Activated naive CD8-positive, alpha-beta T cell treated with anti-CD3 and anti-CD28 coated beads for 36 hours (primary cell): ENCODE data around the gene PRR30. TPM values are rescaled to one million over a fixed set of nuclear protein-coding genes. Genes with fewer than 3 reads are reported as not detected.
"Not testable (repeated sequence)": the region's sequence is repeated elsewhere in the genome, so short reads cannot be mapped to it uniquely, and the experiment has no call there.

Source experiments
- DNase-seq: peaks from one replicate; pipeline ENCODE4 v3.0.0; 2021
- H3K27ac Mint-ChIP-seq: one replicate; pipeline ENCODE4 v1.8.0; 2022; ENCODE audit warnings: mild to moderate bottlenecking, moderate library complexity, mixed read lengths
- H3K27me3 Mint-ChIP-seq: one replicate; pipeline ENCODE4 v1.8.0; 2022; ENCODE audit warnings: mild to moderate bottlenecking, mixed read lengths
- H3K36me3 Mint-ChIP-seq: one replicate; pipeline ENCODE4 v1.8.0; 2021; ENCODE audit warnings: mild to moderate bottlenecking, mixed read lengths
- H3K4me1 Mint-ChIP-seq: one replicate; pipeline ENCODE4 v1.8.0; 2021; ENCODE audit warnings: mixed read lengths
- H3K4me3 Mint-ChIP-seq: one replicate; pipeline ENCODE4 v1.8.0; 2022; ENCODE audit warnings: mild to moderate bottlenecking, moderate library complexity, mixed read lengths
- H3K9me3 Mint-ChIP-seq: one replicate; pipeline ENCODE4 v1.8.0; 2022; ENCODE audit warnings: mixed read lengths
- total RNA-seq, 2 experiments: library from RNA; stranded (reverse); gene quantifications; one replicate each; pipeline ENCODE4 v1.2.3, GENCODE V29; 2021

PRR30 gene
- total RNA-seq, 2 experiments from 2014 or later = not detected

- Mint-ChIP-seq H3K4me3 (no peak overlapping the region), H3K27ac (no peak overlapping the region), H3K36me3 (no peaks in the 10 kb centered on the region), H3K9me3 (no peaks in the 10 kb centered on the region), H3K4me1 (peaks cover 9% of the 10 kb centered on the region), H3K27me3 (no peaks in the 10 kb centered on the region)
- no peak for DNase-seq
Measured at GRCh38 chr2:27126252-27126710, 12.9 kb downstream of the PRR30 start.

DNA sequence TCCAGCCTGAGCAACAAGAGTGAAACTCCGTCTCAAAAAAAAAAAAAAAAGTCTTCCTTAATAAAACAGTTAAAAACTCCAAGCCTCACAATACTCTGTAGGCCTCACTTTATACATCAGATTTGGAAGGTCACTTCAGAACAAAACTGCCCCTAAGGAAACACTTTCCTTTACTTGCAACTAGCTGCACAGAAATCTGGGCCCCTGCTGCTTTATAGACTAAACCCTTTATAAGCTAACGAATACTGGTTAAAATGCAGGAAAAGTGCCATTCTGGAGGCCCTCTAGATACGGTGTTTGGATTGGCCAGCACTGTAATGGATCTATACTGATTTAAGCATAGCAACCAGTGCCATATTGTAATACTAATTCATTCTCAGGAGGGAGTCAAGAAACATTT lies 14.1 kb downstream of the PRR30 start:
- Mint-ChIP-seq H3K9me3 (no peaks in the 10 kb centered on the region), H3K36me3 (no peaks in the 10 kb centered on the region), H3K27me3 (peaks cover 7% of the 10 kb centered on the region), H3K4me3 (no peak overlapping the region), H3K4me1 (peaks cover 9% of the 10 kb centered on the region), H3K27ac (no peak overlapping the region)
- no peak for DNase-seq

GRCh38 chr2:27123302-27124150 lies 15.7 kb downstream of the PRR30 start, which contains the start of gene ABHD1:
Gene ABHD1, plus strand, starts transcription at chr2:27123815. Its CDS starts 134 bp downstream, at chr2:27123949.
- H3K4me1 Mint-ChIP-seq = peaks cover 14% of the 10 kb centered on the region
- DNase-seq = peak; percentile 66
- H3K27me3 Mint-ChIP-seq = peaks cover 19% of the 10 kb centered on the region
- no peak within 1 kb of the TSS for H3K27ac Mint-ChIP-seq
- peak within 1 kb of the TSS; percentile 82 for H3K4me3 Mint-ChIP-seq
- no peaks in the 10 kb centered on the region for H3K36me3 Mint-ChIP-seq
- no peaks in the 10 kb centered on the region for H3K9me3 Mint-ChIP-seq

DNA sequence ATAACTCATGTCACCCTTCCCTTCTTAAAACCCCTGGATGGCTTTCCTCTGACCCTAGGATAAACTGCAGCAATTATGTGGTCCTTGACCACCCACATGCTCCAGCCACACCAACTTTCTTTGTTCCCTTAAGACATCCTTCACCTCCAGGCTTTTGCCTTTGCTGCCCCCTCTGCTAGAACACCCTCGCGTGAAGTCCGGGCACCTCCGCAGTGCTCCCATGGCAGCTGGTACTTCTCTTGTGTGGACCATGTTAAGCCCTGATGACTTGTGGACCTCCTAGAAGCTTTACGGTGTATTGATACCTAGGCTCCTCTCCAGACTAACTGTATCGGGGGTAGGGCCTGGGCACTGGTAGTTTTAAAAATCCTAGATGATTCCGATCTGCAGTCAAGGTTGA lies 16.4 kb downstream of the PRR30 start:
- Mint-ChIP-seq H3K27me3 (peaks cover 25% of the 10 kb centered on the region), H3K27ac (no peak overlapping the region), H3K36me3 (peaks cover 5% of the 10 kb centered on the region), H3K9me3 (no peaks in the 10 kb centered on the region), H3K4me1 (peaks cover 18% of the 10 kb centered on the region), H3K4me3 (peak overlapping the region; percentile 82)
- DNase-seq = no peak

- Mint-ChIP-seq H3K27me3 (peaks cover 26% of the 10 kb centered on the region), H3K4me1 (peaks cover 18% of the 10 kb centered on the region), H3K27ac (no peak overlapping the region), H3K4me3 (no peak overlapping the region), H3K36me3 (peaks cover 6% of the 10 kb centered on the region), H3K9me3 (no peaks in the 10 kb centered on the region)
- no peak for DNase-seq
Measured at GRCh38 chr2:27121906-27122305, 17.3 kb downstream of the PRR30 start.

- peaks cover 18% of the 10 kb centered on the region for H3K4me1 Mint-ChIP-seq
- H3K36me3 Mint-ChIP-seq, H3K9me3 Mint-ChIP-seq, DNase-seq: not testable (repeated sequence)
- H3K27me3 Mint-ChIP-seq = peaks cover 26% of the 10 kb centered on the region
- peak overlapping the region; percentile 34 for H3K27ac Mint-ChIP-seq
- H3K4me3 Mint-ChIP-seq = peak overlapping the region; percentile 78
Measured at GRCh38 chr2:27119330-27119670, 19.9 kb downstream of the PRR30 start.

DNA sequence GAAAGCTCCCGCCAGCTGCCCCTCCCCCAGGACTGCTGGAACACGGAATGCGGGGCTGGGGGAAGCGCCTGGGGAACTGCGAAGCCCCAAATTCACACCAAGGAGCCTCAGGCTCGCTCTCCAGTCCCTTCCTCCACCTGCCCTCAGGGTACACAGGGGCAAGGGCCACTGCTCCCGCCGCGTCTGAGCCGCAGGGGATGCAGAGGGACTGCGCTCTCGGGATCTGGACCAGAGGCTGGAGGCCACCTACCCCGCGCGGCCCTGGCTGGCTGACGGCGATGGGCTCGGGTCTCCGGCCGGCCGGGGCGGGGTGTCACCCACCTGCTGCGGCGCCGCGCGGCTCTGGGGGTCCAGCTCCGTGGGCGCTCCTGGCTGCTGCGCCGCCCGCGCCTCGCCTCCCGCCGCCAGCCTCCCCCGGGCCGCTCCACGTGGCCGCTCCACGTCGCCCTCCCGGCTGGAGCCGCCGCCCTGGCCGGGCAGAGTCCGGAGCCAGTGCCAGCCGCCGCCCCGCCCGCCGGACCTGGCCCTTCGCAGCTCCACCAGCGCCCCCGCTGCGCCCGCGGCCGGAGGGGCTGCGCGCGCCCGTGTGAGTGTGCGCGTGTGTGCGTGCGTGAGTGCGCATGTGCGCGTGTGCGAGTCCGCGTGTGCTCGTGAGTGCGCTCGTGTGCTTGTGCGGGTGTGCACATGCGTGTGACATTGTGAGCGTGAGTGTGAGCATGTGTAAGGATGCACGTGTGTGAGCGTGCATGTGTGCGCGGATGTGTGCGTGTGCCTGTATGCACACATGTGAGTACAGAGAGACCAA lies 20.5 kb downstream of the PRR30 start, which contains the start of gene CGREF1:
Gene CGREF1, minus strand, starts transcription at position 604 of the 805 bp plus-strand sequence. CDS start 14,762 bp downstream, outside the sequence.
- Mint-ChIP-seq H3K4me1 (peaks cover 14% of the 10 kb centered on the region), H3K36me3 (peaks cover 6% of the 10 kb centered on the region), H3K27me3 (peaks cover 26% of the 10 kb centered on the region), H3K4me3 (peak within 1 kb of the TSS; percentile 78), H3K9me3 (no peaks in the 10 kb centered on the region), H3K27ac (peak within 1 kb of the TSS; percentile 34)
- peak; percentile 25 for DNase-seq

- no peak for DNase-seq
- Mint-ChIP-seq H3K36me3 (peaks cover 6% of the 10 kb centered on the region), H3K4me3 (peak overlapping the region; percentile 70), H3K4me1 (peaks cover 10% of the 10 kb centered on the region), H3K9me3 (no peaks in the 10 kb centered on the region), H3K27ac (no peak overlapping the region), H3K27me3 (peaks cover 26% of the 10 kb centered on the region)
Measured at GRCh38 chr2:27117995-27118524, 21.1 kb downstream of the PRR30 start.

DNA sequence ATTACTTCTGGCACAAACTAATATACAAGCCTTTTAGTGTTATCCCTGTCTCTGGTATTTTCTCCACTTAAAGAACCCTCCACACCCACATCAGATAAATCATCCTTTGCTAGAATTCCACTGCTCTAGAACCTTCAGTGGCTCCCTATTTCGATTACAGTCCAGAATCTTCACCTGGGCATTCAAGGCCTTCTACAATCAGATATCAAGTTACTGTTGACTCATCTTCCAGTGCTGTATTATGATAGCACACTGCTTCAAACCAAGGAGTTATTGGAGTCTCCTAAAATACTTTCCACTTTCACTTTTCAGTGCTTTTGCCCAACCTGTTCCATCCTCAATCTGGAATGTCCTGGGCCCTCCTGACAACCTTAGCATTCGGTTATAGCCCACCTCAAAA lies 23.7 kb downstream of the PRR30 start:
- no peak for DNase-seq
- peaks cover 21% of the 10 kb centered on the region for H3K27me3 Mint-ChIP-seq
- H3K27ac Mint-ChIP-seq = no peak overlapping the region
- H3K4me3 Mint-ChIP-seq = no peak overlapping the region
- H3K36me3 Mint-ChIP-seq = peaks cover 6% of the 10 kb centered on the region
- peaks cover 13% of the 10 kb centered on the region for H3K4me1 Mint-ChIP-seq
- H3K9me3 Mint-ChIP-seq = no peaks in the 10 kb centered on the region

DNA sequence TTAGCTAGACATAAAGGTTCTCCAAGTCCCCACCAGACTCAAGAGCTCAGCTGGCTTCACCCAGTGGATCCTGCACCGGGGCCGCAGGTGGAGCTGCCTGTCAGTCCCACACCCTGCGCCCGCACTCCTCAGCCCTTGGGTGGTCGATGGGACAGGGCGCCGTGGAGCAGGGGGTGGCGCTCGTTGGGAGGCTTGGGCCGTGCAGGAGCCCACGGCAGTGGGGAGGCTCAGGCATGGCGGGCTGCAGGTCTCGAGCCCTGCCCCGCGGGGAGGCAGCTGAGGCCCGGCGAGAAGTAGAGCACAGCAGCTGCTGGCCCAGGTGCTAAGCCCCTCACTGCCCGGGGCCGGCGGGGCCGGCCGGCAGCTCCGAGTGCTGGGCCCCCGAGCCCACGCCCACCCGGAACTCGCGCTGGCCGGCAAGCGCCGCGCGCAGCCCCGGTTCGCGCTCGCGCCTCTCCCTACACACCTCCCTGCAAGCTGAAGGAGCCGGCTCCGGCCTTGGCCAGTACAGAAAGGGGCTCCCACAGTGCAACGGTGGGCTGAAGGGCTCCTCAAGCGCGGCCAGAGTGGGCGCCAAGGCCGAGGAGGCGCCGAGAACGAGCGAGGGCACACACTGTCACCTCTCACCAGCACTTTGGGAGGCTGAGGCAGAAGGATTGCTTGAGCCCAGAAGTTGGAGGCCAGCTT lies 27.7 kb downstream of the PRR30 start:
- H3K27ac Mint-ChIP-seq, H3K36me3 Mint-ChIP-seq, H3K9me3 Mint-ChIP-seq, DNase-seq, H3K4me1 Mint-ChIP-seq, H3K4me3 Mint-ChIP-seq, H3K27me3 Mint-ChIP-seq: not testable (repeated sequence)

DNA sequence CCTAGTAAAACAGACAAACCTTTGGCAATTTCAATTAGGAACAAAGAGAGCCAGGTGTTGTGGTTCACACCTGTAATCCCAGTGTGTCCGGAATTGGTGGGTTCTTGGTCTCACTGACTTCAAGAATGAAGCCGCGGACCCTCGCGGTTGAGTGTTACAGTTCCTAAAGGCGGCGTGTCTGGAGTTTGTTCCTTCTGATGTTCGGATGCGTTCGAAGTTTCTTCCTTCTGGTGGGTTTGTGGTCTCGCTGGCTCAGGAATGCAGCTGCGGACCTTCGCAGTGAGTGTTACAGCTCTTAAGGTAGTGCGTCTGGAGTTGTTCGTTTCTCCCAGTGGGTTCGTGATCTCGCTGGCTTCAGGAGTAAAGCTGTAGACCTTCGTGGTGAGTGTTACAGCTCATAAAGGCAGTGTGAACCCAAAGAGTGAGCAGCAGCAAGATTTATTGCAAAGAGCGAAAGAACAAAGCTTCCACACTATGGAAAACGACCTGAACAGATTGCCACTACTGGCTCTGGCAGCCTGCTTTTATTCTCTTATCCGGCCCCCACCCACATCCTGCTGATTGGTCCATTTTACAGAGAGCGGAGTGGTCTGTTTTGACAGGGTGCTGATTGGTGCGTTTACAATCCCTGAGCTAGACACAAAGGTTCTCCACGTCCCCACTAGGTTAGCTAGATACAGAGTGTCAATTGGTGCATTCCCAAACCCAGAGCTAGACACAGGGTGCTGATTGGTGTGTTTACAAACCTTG lies 28.4 kb downstream of the PRR30 start:
- not testable (repeated sequence) for H3K27me3 Mint-ChIP-seq, H3K27ac Mint-ChIP-seq, H3K36me3 Mint-ChIP-seq, H3K4me1 Mint-ChIP-seq, H3K4me3 Mint-ChIP-seq, H3K9me3 Mint-ChIP-seq, DNase-seq

- no peaks in the 10 kb centered on the region for H3K9me3 Mint-ChIP-seq
- H3K27ac Mint-ChIP-seq = no peak overlapping the region
- no peak for DNase-seq
- no peaks in the 10 kb centered on the region for H3K27me3 Mint-ChIP-seq
- H3K36me3 Mint-ChIP-seq = no peaks in the 10 kb centered on the region
- peaks cover 4% of the 10 kb centered on the region for H3K4me1 Mint-ChIP-seq
- no peak overlapping the region for H3K4me3 Mint-ChIP-seq
Measured at GRCh38 chr2:27109083-27109482, 30.1 kb downstream of the PRR30 start.

DNA sequence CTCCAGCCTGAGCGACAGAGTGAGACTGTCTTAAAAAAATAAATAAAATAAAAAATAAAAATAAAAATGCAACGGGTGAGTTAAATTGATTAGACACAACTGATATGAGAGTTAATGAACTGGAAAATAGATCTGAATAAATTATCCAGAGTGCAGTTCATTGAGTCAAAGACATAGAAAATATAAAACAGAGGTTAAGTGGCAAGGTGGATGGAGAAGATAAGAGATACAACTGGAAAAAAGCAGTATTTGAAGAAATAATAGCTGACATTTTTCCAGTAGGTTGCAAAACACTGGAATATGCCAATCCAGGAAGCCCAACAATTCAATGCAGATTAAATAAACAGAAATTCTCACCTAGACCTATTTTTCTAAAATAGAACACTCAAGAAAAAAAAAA lies 31.0 kb downstream of the PRR30 start:
- Mint-ChIP-seq H3K36me3 (no peaks in the 10 kb centered on the region), H3K9me3 (no peaks in the 10 kb centered on the region), H3K4me1 (peaks cover 4% of the 10 kb centered on the region), H3K4me3 (no peak overlapping the region), H3K27me3 (no peaks in the 10 kb centered on the region), H3K27ac (no peak overlapping the region)
- DNase-seq = no peak

DNA sequence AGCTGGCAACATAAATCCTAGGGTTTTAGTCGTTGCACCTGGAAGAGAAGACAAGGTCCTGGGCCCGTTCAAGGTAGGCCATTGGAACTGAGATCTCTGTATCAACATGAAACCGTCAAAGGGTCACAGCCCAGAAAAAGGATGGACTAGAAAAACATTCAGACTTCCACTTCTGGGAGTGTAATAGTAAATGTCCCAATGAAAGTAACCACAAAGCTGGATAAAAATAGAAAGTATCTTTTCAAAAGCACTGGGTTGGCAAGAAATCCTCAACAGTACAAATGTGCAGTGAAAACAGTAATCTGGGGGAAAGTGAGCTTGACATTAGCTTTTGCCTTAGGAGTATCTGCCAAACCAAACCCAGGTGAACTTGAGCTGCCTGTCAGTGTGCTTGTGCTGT lies 33.2 kb downstream of the PRR30 start:
- no peaks in the 10 kb centered on the region for H3K27me3 Mint-ChIP-seq
- H3K36me3 Mint-ChIP-seq = peaks cover 2% of the 10 kb centered on the region
- H3K9me3 Mint-ChIP-seq = no peaks in the 10 kb centered on the region
- no peaks in the 10 kb centered on the region for H3K4me1 Mint-ChIP-seq
- no peak overlapping the region for H3K4me3 Mint-ChIP-seq
- DNase-seq = no peak
- no peak overlapping the region for H3K27ac Mint-ChIP-seq
